ENCODE results near the gene TGFB1I1.

Gene TGFB1I1

GRCh38 chr16:31474773-31475738 lies 3.1 kb downstream of the TGFB1I1 start:
- DNase-seq (ENCODE audit: low spot score): no peak
- in situ Hi-C loops (cut with MboI; ENCODE audit: low pct_unique_long_range_greater_than_20kb, low sequenced_read_pairs, unreplicated experiment): loop anchor here (25.0 kb wide), 1 partner anchor 387 kb away; the partner anchor contains the start of gene ZNF267
- TF ChIP-seq CTCF (IDR thresholded peaks at IDR 0.05; ENCODE audit: extremely low read depth, insufficient read depth, missing control alignments): no peak

GRCh38 chr16:31475946-31476302 lies 4.0 kb downstream of the TGFB1I1 start:
- no peak for TF ChIP-seq CTCF (IDR thresholded peaks at IDR 0.05; ENCODE audit: extremely low read depth, insufficient read depth, missing control alignments)
- no peak for DNase-seq (ENCODE audit: low spot score)
- in situ Hi-C loops (cut with MboI; ENCODE audit: low pct_unique_long_range_greater_than_20kb, low sequenced_read_pairs, unreplicated experiment): no loop called here

DNA sequence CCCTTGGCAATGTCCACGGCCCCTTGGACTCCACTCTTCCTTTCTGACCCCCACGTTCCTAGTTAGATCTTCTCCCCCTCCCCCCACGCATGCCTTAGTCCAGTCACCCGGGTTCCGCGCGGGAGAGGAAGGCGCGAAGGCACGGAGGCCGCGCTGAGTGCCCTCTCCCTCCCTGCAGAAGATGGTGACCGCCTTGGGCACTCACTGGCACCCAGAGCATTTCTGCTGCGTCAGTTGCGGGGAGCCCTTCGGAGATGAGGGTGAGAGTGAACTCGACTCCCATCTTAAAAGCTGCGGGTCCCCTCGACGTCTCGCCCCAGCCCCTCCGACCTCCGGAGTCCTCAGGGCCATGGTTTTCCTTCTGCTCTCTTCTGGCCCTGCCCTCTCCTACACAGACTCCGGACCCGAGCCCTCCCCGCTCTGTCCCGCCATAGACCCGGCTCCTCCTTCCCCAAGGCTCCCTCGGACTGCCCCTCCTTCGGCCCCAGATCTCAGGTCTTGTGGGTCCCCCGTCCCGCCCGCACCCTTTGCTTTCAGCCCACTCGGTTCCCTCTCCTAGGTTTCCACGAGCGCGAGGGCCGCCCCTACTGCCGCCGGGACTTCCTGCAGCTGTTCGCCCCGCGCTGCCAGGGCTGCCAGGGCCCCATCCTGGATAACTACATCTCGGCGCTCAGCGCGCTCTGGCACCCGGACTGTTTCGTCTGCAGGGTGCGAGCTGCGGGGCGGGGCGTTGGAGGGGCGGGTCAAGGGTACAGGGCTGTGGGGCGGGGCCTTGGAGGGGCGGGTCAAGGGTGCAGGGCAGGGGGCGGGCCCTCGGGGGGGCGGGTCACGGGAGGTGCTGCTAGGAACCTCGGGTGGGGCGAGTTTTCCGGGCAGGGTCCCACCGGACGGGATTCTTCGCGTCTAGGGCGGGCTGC lies 4.6 kb downstream of the TGFB1I1 start:
- no peak for TF ChIP-seq CTCF (IDR thresholded peaks at IDR 0.05; ENCODE audit: extremely low read depth, insufficient read depth, missing control alignments)
- peak; percentile 95 for DNase-seq (ENCODE audit: low spot score)
- in situ Hi-C loops (cut with MboI; ENCODE audit: low pct_unique_long_range_greater_than_20kb, low sequenced_read_pairs, unreplicated experiment): no loop called here

- peak; percentile 72 for DNase-seq (ENCODE audit: low spot score)
- in situ Hi-C loops (cut with MboI; ENCODE audit: low pct_unique_long_range_greater_than_20kb, low sequenced_read_pairs, unreplicated experiment): no loop called here
- TF ChIP-seq CTCF (IDR thresholded peaks at IDR 0.05; ENCODE audit: extremely low read depth, insufficient read depth, missing control alignments): no peak
Observed at GRCh38 chr16:31477220-31478216, 5.6 kb downstream of the TGFB1I1 start.

GRCh38 chr16:31478956-31479355 lies 7.0 kb downstream of the TGFB1I1 start:
- in situ Hi-C loops (cut with MboI; ENCODE audit: low pct_unique_long_range_greater_than_20kb, low sequenced_read_pairs, unreplicated experiment): no loop called here
- DNase-seq (ENCODE audit: low spot score): no peak
- TF ChIP-seq CTCF (IDR thresholded peaks at IDR 0.05; ENCODE audit: extremely low read depth, insufficient read depth, missing control alignments): no peak

Measured in GM13977 (cell line).